ENCODE data around the gene LRBA. TPM values are rescaled to one million over a fixed set of nuclear protein-coding genes. Genes with fewer than 3 reads are reported as not detected.

Gene LRBA
- polyA plus RNA-seq, 1 experiment = 23.4 TPM

DNA sequence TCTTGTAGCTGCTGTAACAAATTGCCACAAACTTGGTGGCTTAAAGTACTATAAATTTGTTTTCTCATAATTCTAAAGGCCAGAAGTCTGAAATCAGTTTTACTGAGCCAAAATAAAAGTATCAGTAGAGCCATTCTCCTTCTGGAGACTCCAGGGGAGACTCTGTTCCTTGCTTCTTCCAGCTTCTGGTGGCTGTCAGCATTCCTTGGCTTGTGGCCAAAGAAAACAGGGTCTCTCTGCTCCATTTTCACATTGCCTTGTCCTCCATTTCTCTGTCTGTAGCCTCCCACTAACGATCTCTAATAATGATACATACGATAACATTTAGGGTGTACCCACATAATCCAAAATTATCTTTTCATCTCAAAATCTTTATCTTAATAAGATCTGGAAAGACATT lies 232.8 kb downstream of the LRBA start:
- Histone ChIP-seq H3K27ac (ENCODE audit: low read depth, low read length) (no peak overlapping the region), H3K27me3 (ENCODE audit: control insufficient read depth, insufficient read depth, low read length) (no peaks in the 10 kb centered on the region), H3K4me3 (ENCODE audit: low read depth, low read length) (no peak overlapping the region), H3K9me3 (ENCODE audit: control insufficient read depth, insufficient read depth, low read length) (no peaks in the 10 kb centered on the region)
- no peak for DNase-seq (ENCODE audit: low read depth, low spot score)
- ChIA-PET CTCF (no interaction called here), POLR2A (no interaction called here)
- TF ChIP-seq, protein P1, sequence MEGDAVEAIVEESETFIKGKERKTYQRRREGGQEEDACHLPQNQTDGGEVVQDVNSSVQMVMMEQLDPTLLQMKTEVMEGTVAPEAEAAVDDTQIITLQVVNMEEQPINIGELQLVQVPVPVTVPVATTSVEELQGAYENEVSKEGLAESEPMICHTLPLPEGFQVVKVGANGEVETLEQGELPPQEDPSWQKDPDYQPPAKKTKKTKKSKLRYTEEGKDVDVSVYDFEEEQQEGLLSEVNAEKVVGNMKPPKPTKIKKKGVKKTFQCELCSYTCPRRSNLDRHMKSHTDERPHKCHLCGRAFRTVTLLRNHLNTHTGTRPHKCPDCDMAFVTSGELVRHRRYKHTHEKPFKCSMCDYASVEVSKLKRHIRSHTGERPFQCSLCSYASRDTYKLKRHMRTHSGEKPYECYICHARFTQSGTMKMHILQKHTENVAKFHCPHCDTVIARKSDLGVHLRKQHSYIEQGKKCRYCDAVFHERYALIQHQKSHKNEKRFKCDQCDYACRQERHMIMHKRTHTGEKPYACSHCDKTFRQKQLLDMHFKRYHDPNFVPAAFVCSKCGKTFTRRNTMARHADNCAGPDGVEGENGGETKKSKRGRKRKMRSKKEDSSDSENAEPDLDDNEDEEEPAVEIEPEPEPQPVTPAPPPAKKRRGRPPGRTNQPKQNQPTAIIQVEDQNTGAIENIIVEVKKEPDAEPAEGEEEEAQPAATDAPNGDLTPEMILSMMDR (IDR thresholded peaks at IDR 0.05; ENCODE audit: low read depth, low read length) = no peak

DNA sequence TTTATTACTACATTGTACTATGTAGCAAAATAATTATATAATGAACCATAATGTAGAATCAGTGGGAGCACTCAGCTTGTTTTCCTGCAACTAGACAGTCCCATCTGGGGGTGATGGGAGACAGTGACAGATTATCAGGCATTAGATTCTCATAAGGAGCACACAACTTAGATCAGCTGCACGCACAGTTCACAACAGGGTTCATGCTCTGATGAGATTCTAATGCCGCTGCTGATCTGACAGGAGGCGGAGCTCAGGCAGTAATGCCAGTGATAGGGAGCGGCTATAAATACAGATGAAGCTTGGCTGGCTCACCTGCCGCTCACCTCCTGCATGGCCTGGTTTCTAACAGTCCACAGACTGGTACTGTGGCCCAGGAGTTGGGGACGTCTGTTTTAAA lies 233.9 kb downstream of the LRBA start:
- H3K4me3 ChIP-seq (ENCODE audit: low read depth, low read length) = no peak overlapping the region
- H3K27ac ChIP-seq (ENCODE audit: low read depth, low read length) = no peak overlapping the region
- H3K27me3 ChIP-seq (ENCODE audit: control insufficient read depth, insufficient read depth, low read length) = no peaks in the 10 kb centered on the region
- ChIA-PET POLR2A (no interaction called here), CTCF (no interaction called here)
- no peak for DNase-seq (ENCODE audit: low read depth, low spot score)
- H3K9me3 ChIP-seq (ENCODE audit: control insufficient read depth, insufficient read depth, low read length) = no peaks in the 10 kb centered on the region
- TF ChIP-seq, protein P1 (IDR thresholded peaks at IDR 0.05; ENCODE audit: low read depth, low read length) = no peak

DNA sequence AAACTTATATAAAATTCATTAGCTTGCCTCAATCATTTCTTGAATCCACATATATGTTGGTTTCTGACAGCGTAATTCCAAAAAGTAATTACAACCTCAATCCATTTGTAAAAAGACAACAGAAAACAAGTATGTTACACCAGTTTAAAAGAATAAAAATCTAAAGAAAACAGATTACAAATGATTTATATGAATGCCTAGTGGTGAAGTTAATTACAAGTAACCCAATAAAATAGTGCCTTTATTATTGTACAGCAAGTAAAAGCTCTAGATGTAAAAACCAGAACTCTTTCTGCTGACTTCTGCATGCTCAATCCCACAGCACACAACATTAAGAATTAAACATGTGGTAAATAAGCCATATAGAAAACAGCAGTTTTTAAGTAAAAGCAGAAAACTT lies 235.4 kb downstream of the LRBA start:
- Histone ChIP-seq H3K4me3 (ENCODE audit: low read depth, low read length) (no peak overlapping the region), H3K27me3 (ENCODE audit: control insufficient read depth, insufficient read depth, low read length) (no peaks in the 10 kb centered on the region), H3K27ac (ENCODE audit: low read depth, low read length) (no peak overlapping the region), H3K9me3 (ENCODE audit: control insufficient read depth, insufficient read depth, low read length) (no peaks in the 10 kb centered on the region)
- ChIA-PET POLR2A (no interaction called here), CTCF (no interaction called here)
- TF ChIP-seq, protein P1 (IDR thresholded peaks at IDR 0.05; ENCODE audit: low read depth, low read length) = no peak
- DNase-seq (ENCODE audit: low read depth, low spot score) = no peak

DNA sequence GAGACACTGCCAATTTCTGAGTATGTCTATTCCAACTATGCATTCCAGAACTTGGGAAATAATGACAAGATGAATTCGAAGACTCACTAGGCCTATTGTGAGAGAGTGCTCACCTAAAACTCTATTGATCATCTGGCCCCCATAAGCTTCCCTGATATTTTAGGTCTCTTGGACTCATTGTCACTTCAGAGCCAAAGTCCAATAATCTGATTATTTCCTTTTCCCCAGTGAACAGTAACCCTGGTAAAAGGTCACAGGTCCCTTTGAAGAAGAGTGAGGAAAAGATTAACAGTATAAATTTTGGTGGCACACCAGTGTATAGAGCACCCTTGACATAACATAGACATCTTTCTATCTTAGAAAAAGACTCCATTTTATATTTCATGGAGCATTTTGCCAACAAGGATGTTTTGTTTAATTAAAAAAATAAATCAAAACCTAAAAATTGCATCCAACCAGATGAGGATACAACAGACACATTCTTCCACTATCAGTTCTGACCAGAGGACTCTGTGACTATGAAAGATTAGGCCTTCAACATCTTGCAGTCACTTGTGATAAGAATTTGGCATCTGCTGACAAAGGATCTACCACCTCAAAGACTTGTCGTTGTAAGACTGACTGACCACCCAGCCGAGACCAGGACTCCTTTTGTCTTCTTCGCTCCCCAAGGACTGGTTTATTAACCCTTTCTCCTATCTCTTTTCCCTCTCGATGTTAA lies 241.2 kb downstream of the LRBA start:
- CTCF ChIA-PET = no interaction called here
- no peak overlapping the region for H3K27ac ChIP-seq (ENCODE audit: low read depth, low read length)
- H3K4me3 ChIP-seq (ENCODE audit: low read depth, low read length) = no peak overlapping the region
- no peaks in the 10 kb centered on the region for H3K27me3 ChIP-seq (ENCODE audit: control insufficient read depth, insufficient read depth, low read length)
- POLR2A ChIA-PET = no interaction called here
- no peak for DNase-seq (ENCODE audit: low read depth, low spot score)
- TF ChIP-seq, protein P1 (IDR thresholded peaks at IDR 0.05; ENCODE audit: low read depth, low read length) = no peak
- no peaks in the 10 kb centered on the region for H3K9me3 ChIP-seq (ENCODE audit: control insufficient read depth, insufficient read depth, low read length)

DNA sequence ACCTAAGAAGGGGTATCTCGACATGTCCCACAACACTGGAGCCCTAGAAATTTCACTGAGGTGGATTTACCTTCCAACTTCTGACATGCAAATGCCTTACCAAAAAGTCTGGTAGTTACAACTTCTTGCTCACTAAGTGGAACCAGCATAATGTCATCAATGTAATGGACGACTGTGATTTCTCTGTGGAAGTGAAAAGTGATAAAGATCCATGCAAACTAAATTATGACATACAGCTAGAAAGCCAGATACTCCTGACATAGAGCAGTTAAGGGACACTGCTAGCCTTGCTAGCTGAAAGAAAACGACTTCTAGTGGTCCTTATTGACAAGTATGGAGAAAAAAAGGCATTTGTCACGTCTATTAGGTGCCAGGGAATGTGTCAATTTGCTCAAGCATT lies 242.1 kb downstream of the LRBA start:
- no peaks in the 10 kb centered on the region for H3K9me3 ChIP-seq (ENCODE audit: control insufficient read depth, insufficient read depth, low read length)
- POLR2A ChIA-PET = no interaction called here
- no peaks in the 10 kb centered on the region for H3K27me3 ChIP-seq (ENCODE audit: control insufficient read depth, insufficient read depth, low read length)
- DNase-seq (ENCODE audit: low read depth, low spot score) = no peak
- no peak overlapping the region for H3K27ac ChIP-seq (ENCODE audit: low read depth, low read length)
- TF ChIP-seq, protein P1 (IDR thresholded peaks at IDR 0.05; ENCODE audit: low read depth, low read length) = no peak
- CTCF ChIA-PET = no interaction called here
- no peak overlapping the region for H3K4me3 ChIP-seq (ENCODE audit: low read depth, low read length)

Data from AG04450 (cell line).